ENCODE data around the gene NDUFA6.

Gene NDUFA6

GRCh38 chr22:42069801-42070516 is 20.6 kb downstream of the NDUFA6 start:
- DNase-seq, result no peak

GRCh38 chr22:42068291-42068690 is 22.3 kb downstream of the NDUFA6 start:
- DNase-seq, result peak; percentile 40

DNA sequence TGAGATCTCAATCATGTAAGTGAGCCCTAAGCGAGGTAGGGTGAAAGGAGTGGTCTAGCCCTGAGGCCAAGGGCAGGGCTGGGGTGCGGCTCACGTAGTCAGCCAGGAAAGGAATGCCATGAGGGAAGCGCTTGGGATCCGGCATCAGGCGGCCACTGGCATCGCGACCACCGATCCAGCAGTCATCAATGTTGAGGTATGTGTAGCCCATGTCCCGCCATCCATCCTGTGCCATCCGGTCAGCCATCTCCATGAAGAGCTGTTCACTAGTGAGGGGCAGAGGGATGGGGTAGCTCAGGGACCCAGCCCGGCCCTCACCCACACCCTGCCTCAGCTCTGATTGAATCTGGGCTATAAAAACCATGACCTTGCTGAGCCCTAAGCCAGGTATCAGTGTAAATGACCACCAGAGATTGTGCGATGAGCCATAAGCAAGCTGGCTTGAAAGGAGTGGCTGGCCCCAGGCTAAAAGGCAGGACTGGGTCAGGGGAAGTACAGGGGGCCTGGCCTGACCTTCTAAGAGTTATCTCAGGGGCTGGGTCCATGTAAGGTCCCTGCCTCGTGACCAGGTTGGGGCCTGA is 22.8 kb downstream of the NDUFA6 start:
- no peak for DNase-seq

- peak; percentile 43 for DNase-seq
These were observed 23.6 kb downstream of the NDUFA6 start for GRCh38 chr22:42066937-42067336.

DNA sequence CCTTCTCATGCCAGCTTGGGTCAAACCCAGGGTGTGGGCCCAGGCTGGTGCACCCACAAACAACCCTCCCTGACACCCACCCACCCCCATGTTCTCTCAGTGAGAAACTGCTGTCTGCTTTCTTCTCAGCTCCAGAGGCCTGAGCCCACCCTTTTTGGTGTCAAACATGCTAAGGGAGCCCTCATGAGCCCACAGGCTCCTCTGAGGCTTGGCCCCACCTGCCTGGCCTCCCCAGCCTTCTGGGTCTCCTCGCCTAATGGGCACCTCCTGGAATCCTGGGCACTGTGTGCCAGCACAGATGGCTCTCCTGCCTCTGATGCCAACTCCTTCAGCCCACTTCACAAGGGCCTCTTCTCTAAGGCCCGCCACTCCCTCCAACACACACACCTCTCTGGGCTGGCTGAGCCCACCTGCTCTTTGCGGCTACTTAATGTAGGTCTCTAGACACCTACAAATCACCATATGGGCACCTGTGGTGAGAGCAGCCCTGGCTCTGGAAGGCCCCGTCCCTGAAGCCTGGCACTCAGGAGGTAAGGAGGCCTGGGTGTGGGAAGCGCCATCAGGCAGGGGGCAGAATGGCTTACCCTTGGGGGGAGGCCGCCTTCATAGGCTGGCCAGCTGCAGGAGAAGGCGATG is 24.3 kb downstream of the NDUFA6 start:
- peak; percentile 41 for DNase-seq

- peak; percentile 33 for DNase-seq
These were observed 25.0 kb downstream of the NDUFA6 start for GRCh38 chr22:42065438-42066125.

- DNase-seq, result no peak
These were observed 25.9 kb downstream of the NDUFA6 start for GRCh38 chr22:42064629-42065028.

GRCh38 chr22:42062506-42063170 is 27.9 kb downstream of the NDUFA6 start:
- DNase-seq, result no peak

DNA sequence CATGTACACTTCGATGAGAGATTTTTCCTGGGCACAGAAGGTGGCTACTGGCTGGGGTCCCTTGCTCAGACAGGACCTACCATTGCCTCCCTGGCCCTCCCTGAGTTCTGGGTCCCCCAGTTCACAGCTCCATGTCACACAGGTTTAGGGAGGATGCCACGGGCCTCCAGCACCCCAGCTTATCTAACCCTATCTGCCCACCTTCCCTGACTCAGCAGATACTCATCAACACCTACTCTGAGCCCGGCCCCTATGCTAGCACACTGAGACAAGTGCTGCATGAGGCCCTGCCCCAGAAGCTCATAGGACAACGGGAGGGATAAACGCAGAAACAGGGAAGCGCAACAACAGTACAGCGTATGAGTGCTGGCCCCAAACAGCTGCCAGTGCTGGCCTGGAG is 29.5 kb downstream of the NDUFA6 start:
- peak; percentile 42 for DNase-seq

DNA sequence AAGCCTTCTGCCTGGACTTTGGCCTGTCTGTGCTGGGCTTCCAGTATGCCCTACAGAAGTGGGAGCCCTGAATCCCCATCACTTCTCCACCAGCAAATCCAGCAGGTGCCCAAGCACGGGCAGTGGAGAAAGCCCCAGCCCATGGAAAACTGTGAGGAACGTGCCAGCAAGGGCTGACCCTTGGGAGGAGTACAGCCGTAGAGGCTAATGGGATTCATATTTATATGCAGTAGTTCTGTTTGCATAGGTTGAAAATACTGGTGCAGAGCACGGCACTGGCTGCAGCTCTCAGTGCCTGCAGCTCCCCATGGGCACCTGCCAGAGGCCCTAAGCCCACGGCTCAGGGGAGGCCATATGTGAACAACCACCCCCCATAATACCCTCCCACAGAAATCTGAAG is 30.1 kb downstream of the NDUFA6 start:
- DNase-seq, result no peak

DNA sequence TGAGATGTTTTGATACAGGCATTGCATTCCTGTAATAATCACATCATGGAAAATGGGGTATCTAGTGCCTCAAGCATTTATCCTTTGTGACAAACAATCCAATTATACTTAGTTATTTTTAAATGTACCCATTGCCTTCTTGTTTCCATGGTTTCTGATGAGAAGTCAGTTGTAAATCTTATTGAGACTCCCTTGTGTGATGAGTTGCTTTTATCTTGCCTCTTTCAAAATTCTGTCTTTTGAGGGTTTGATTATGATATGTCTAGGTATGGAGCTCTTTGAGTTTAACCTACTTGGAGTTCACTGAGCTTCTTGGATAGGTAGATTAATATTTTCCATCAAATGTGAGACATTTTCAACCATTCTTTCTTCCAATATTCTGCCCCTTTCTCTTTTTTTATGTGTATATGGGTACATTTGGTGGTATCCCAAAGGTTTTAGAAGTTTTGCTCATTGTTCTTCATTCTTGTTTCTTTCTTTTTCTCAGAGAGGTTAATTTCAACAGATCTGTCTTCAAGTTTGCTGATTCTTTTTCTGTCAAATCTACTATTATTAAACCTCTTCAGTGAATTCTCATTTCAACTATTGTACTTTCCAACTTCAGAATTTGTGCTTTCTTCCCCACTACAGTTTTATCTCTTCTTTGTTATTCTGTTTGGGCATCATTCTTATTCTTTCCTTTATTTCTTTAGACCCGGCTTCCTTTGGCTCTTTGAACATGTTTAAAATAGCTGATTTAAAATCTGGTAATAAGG is 33.6 kb downstream of the NDUFA6 start:
- no peak for DNase-seq

- DNase-seq, result no peak
These were observed 37.8 kb downstream of the NDUFA6 start for GRCh38 chr22:42052765-42053164.

DNA sequence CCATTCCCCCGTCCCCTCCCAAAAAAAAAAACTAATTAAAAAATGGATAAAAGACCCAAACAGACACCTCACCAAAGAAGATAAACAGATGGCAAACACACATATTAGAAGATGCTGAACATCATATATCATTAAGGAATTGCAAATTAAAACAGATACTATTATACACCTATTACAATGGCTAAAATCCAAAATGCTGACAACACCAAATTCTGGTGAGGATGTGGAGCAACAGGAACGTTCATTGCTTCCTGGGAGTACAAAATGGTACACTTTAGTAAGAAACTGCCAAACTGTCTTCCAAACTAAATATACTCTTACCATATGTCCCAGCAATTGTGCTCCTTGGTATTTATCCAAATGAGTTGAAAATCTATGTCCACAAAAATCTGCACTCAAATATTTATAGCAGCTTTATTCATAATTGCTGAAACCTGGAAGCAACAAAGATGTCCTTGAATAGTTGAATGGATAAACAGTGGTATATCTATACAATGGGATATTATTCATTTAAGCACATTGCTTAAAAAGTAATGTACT is 39.9 kb downstream of the NDUFA6 start:
- no peak for DNase-seq

GRCh38 chr22:42041784-42042183 is 48.8 kb downstream of the NDUFA6 start:
- no peak for DNase-seq

- DNase-seq, result no peak
These were observed 51.3 kb downstream of the NDUFA6 start for GRCh38 chr22:42039271-42039670.
